Activated B cell treated with CpG ODN at 0.5 μM for 24 hours (primary cell): ENCODE results near the gene FGFR2. TPM values are rescaled to one million over a fixed set of nuclear protein-coding genes. Genes with fewer than 3 reads are reported as not detected.

Experiments used
- ATAC-seq: fragments of 200-7000 bp; cut with Tn5 transposase; one replicate; pipeline ENCODE4 v1.10.0; 2021; ENCODE audit warnings: low read depth, mild to moderate bottlenecking, moderate library complexity
- CTCF ChIA-PET: fragments of 350-600 bp; sonication (Branson Sonifier 250); formaldehyde crosslinking; loops from one replicate; lab custom pipeline; 2021; ENCODE audit warnings: antibody characterized with exemption; lab: Charles Lee
- POLR2A ChIA-PET: fragments of 350-600 bp; sonication (Branson Sonifier 250); formaldehyde crosslinking; loops from one replicate; lab custom pipeline; 2021; ENCODE audit warnings: antibody characterized with exemption; lab: Charles Lee
- DNase-seq: peaks from one replicate; pipeline ENCODE4 v3.0.0; 2022
- H3K27ac Mint-ChIP-seq: one replicate; pipeline ENCODE4 v1.8.0; 2020; ENCODE audit warnings: mixed read lengths
- H3K27me3 Mint-ChIP-seq: one replicate; pipeline ENCODE4 v1.8.0; 2021; ENCODE audit warnings: mixed read lengths
- H3K36me3 Mint-ChIP-seq: one replicate; pipeline ENCODE4 v1.8.0; 2021; ENCODE audit warnings: low read depth, mixed read lengths
- H3K4me1 Mint-ChIP-seq: one replicate; pipeline ENCODE4 v1.8.0; 2021; ENCODE audit warnings: mixed read lengths
- H3K4me3 Mint-ChIP-seq: one replicate; pipeline ENCODE4 v1.8.0; 2020; ENCODE audit warnings: mild to moderate bottlenecking, mixed read lengths
- H3K9me3 Mint-ChIP-seq: one replicate; pipeline ENCODE4 v1.8.0; 2020; ENCODE audit warnings: mixed read lengths
- CTCF ChIP-seq: fragments of 200-600 bp; IDR thresholded peaks from one replicate; pipeline ENCODE4 v1.8.0; 2022; ENCODE audit warnings: antibody characterized with exemption, mild to moderate bottlenecking
- intact Hi-C: fragments of 100-400 bp; cut with micrococcal nuclease; formaldehyde crosslinking; loops from one replicate; pipeline ENCODE4 v1.15.1; 2024
- total RNA-seq: library from RNA; stranded (reverse); gene quantifications from 2 replicates; pipeline ENCODE4 v1.2.3, GENCODE V29; 2022

FGFR2 gene
- total RNA-seq, 1 donor from 2014 or later: not detected

DNA sequence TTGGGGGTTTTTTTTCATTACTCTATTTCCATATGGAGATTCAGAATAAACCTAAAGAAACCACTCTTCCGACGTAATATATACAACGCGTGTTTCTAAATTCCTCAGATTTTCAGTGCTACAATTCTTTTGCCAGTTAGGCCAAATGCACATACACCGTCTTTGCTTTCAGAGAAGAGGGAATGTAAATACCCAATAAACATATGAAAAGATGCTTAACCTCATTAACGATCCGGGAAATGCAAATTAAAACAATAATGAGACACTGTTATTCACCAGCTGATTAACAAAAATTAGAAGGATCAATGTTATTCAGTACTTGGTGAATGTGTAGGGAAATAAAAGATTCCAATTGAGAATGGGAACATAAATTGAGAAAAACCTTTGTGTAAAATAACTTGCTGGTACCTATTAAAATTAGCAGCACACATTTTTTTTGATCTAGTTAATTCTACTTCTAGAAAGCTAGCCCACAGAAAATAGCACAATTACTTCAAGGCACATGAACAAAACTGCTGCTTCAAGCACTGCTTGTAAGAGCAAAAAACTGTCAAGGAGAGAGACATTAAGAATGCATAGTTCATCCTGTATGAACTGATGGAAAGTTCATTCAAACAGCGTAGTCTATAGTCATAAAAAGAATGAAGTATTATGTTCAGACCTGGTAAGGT lies 56.7 kb downstream of the FGFR2 start:
- H3K4me3 Mint-ChIP-seq: no peak overlapping the region
- ChIA-PET POLR2A (no interaction called here), CTCF (no interaction called here)
- H3K36me3 Mint-ChIP-seq: no peaks in the 10 kb centered on the region
- peaks cover 4% of the 10 kb centered on the region for H3K9me3 Mint-ChIP-seq
- H3K27ac Mint-ChIP-seq: no peak overlapping the region
- DNase-seq (no peak), ATAC-seq (no peak)
- intact Hi-C loops: no loop called here
- no peaks in the 10 kb centered on the region for H3K27me3 Mint-ChIP-seq
- no peak for TF ChIP-seq CTCF
- no peaks in the 10 kb centered on the region for H3K4me1 Mint-ChIP-seq

- no peaks in the 10 kb centered on the region for H3K4me1 Mint-ChIP-seq
- no peaks in the 10 kb centered on the region for H3K36me3 Mint-ChIP-seq
- H3K27ac Mint-ChIP-seq: no peak overlapping the region
- intact Hi-C loops: no loop called here
- H3K9me3 Mint-ChIP-seq: peaks cover 4% of the 10 kb centered on the region
- no peak overlapping the region for H3K4me3 Mint-ChIP-seq
- CTCF ChIA-PET: no interaction called here
- POLR2A ChIA-PET: no interaction called here
- ATAC-seq (no peak), DNase-seq (no peak)
- no peaks in the 10 kb centered on the region for H3K27me3 Mint-ChIP-seq
- TF ChIP-seq CTCF: no peak
Observed at GRCh38 chr10:121540732-121541395, 57.4 kb downstream of the FGFR2 start.

GRCh38 chr10:121539786-121540185 lies 58.5 kb downstream of the FGFR2 start:
- ATAC-seq: no peak
- no peak for DNase-seq
- POLR2A ChIA-PET: no interaction called here
- peaks cover 4% of the 10 kb centered on the region for H3K9me3 Mint-ChIP-seq
- CTCF ChIA-PET: no interaction called here
- no peak overlapping the region for H3K4me3 Mint-ChIP-seq
- no peak for TF ChIP-seq CTCF
- no peaks in the 10 kb centered on the region for H3K4me1 Mint-ChIP-seq
- intact Hi-C loops: no loop called here
- H3K36me3 Mint-ChIP-seq: no peaks in the 10 kb centered on the region
- H3K27ac Mint-ChIP-seq: no peak overlapping the region
- H3K27me3 Mint-ChIP-seq: no peaks in the 10 kb centered on the region

DNA sequence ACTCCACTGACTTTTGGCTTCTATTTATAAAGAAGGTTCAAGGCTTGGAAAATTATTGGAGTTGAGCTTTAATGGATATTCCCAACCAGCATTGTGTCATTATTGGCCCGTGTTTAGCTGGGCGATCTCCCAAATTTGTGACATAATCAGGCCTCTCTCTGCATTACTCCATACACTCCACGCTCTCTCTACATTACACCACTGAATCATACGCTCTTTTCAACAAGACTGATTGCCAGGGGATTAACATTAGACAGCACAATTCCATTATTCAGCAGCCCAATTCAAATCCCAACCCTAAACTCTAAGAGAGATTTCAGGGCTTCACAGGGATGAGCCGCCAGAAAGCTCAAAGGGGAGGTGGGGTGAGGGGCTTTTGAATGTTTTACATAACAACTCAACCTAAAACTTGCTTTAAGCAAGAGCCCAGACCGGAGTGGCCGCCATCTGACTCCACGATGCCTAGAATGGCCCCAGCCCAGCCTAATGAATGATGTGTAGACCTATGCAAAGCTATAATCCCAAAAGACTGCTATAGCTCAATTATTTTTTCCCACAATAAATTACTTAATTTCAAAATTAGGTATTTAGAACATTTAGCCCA lies 61.8 kb downstream of the FGFR2 start:
- Mint-ChIP-seq H3K27ac (no peak overlapping the region), H3K27me3 (no peaks in the 10 kb centered on the region), H3K4me1 (no peaks in the 10 kb centered on the region), H3K9me3 (no peaks in the 10 kb centered on the region), H3K4me3 (no peak overlapping the region), H3K36me3 (no peaks in the 10 kb centered on the region)
- ChIA-PET CTCF (no interaction called here), POLR2A (no interaction called here)
- no peak for TF ChIP-seq CTCF
- DNase-seq: no peak
- ATAC-seq: no peak
- intact Hi-C loops: no loop called here

- no peaks in the 10 kb centered on the region for H3K4me1 Mint-ChIP-seq
- ATAC-seq: no peak
- DNase-seq: no peak
- no peak overlapping the region for H3K27ac Mint-ChIP-seq
- no peak overlapping the region for H3K4me3 Mint-ChIP-seq
- ChIA-PET POLR2A (no interaction called here), CTCF (no interaction called here)
- H3K9me3 Mint-ChIP-seq: no peaks in the 10 kb centered on the region
- intact Hi-C loops: no loop called here
- no peaks in the 10 kb centered on the region for H3K27me3 Mint-ChIP-seq
- no peaks in the 10 kb centered on the region for H3K36me3 Mint-ChIP-seq
- no peak for TF ChIP-seq CTCF
Observed at GRCh38 chr10:121535381-121535780, 62.9 kb downstream of the FGFR2 start.
